ENCODE measurements around the gene IQGAP2. TPM values are rescaled to one million over a fixed set of nuclear protein-coding genes. Genes with fewer than 3 reads are reported as not detected.

The IQGAP2 gene
- total and polyA plus RNA-seq, 2 donors from 2014 or later, result 23.2 to 35.8 TPM

GRCh38 chr5:76469656-76470290 is 66.7 kb downstream of the IQGAP2 start:
- no peak for TF ChIP-seq CTCF (IDR thresholded peaks at IDR 0.05; ENCODE audit: borderline replicate concordance, extremely low read depth, insufficient read depth)
- Histone ChIP-seq H3K36me3 (ENCODE audit: control insufficient read depth in 2 of 3, insufficient read depth in 3 of 3, low read length in 3 of 3) (no peaks in the 10 kb centered on the region), H3K4me1 (ENCODE audit: control insufficient read depth in 2 of 3, insufficient read depth in 2 of 3, low read depth in 1 of 3, low read length in 3 of 3) (peaks cover 0 to 2% (median 0%) of the 10 kb centered on the region in 3 donors), H3K9ac (ENCODE audit: low read length in 3 of 3) (no peak overlapping the region), H3K27ac (ENCODE audit: low read depth in 2 of 2, low read length in 2 of 2) (no peak overlapping the region), H3K4me3 (ENCODE audit: low read length in 3 of 3) (no peak overlapping the region), H3K27me3 (ENCODE audit: control insufficient read depth, insufficient read depth, low read length) (no peaks in the 10 kb centered on the region), H3K9me3 (ENCODE audit: control insufficient read depth in 2 of 3, insufficient read depth in 1 of 3, low read length in 3 of 3) (no peaks in the 10 kb centered on the region)
- FAIRE-seq (no peak), DNase-seq (no peak)
- intact Hi-C loops (cut with DNase I), result no loop called here

GRCh38 chr5:76470976-76471375 is 67.9 kb downstream of the IQGAP2 start:
- no peak overlapping the region for H3K27ac ChIP-seq (ENCODE audit: low read depth in 2 of 2, low read length in 2 of 2)
- no peak overlapping the region for H3K9ac ChIP-seq (ENCODE audit: low read length in 3 of 3)
- intact Hi-C loops (cut with DNase I), result no loop called here

GRCh38 chr5:76471406-76471805 is 68.3 kb downstream of the IQGAP2 start:
- Histone ChIP-seq H3K27ac (ENCODE audit: low read depth in 2 of 2, low read length in 2 of 2) (no peak overlapping the region), H3K36me3 (ENCODE audit: control insufficient read depth in 2 of 3, insufficient read depth in 3 of 3, low read length in 3 of 3) (no peaks in the 10 kb centered on the region), H3K27me3 (ENCODE audit: control insufficient read depth, insufficient read depth, low read length) (no peaks in the 10 kb centered on the region), H3K4me1 (ENCODE audit: control insufficient read depth in 2 of 3, insufficient read depth in 2 of 3, low read depth in 1 of 3, low read length in 3 of 3) (peaks cover 0 to 6% (median 0%) of the 10 kb centered on the region in 3 donors), H3K9ac (ENCODE audit: low read length in 3 of 3) (no peak overlapping the region), H3K4me3 (ENCODE audit: low read length in 3 of 3) (no peak overlapping the region), H3K9me3 (ENCODE audit: control insufficient read depth in 2 of 3, insufficient read depth in 1 of 3, low read length in 3 of 3) (no peaks in the 10 kb centered on the region)
- intact Hi-C loops (cut with DNase I), result no loop called here
- FAIRE-seq (no peak), DNase-seq (no peak)
- no peak for TF ChIP-seq CTCF (IDR thresholded peaks at IDR 0.05; ENCODE audit: borderline replicate concordance, extremely low read depth, insufficient read depth)

More at GRCh38 chr5:76470976-76471375, 67.9 kb downstream of the IQGAP2 start:
- no peak for TF ChIP-seq CTCF (IDR thresholded peaks at IDR 0.05; ENCODE audit: borderline replicate concordance, extremely low read depth, insufficient read depth)
- no peak for DNase-seq
- FAIRE-seq, result no peak
- H3K9me3 ChIP-seq (ENCODE audit: control insufficient read depth in 2 of 3, insufficient read depth in 1 of 3, low read length in 3 of 3), result no peaks in the 10 kb centered on the region
- H3K4me1 ChIP-seq (ENCODE audit: control insufficient read depth in 2 of 3, insufficient read depth in 2 of 3, low read depth in 1 of 3, low read length in 3 of 3), result peaks cover 0 to 4% (median 0%) of the 10 kb centered on the region in 3 donors
- no peaks in the 10 kb centered on the region for H3K27me3 ChIP-seq (ENCODE audit: control insufficient read depth, insufficient read depth, low read length)
- H3K36me3 ChIP-seq (ENCODE audit: control insufficient read depth in 2 of 3, insufficient read depth in 3 of 3, low read length in 3 of 3), result no peaks in the 10 kb centered on the region
- H3K4me3 ChIP-seq (ENCODE audit: low read length in 3 of 3), result no peak overlapping the region

GRCh38 chr5:76471987-76472334 is 68.9 kb downstream of the IQGAP2 start:
- TF ChIP-seq CTCF (IDR thresholded peaks at IDR 0.05; ENCODE audit: borderline replicate concordance, extremely low read depth, insufficient read depth), result no peak
- intact Hi-C loops (cut with DNase I), result no loop called here
- no peak overlapping the region for H3K4me3 ChIP-seq (ENCODE audit: low read length in 3 of 3)
- no peaks in the 10 kb centered on the region for H3K9me3 ChIP-seq (ENCODE audit: control insufficient read depth in 2 of 3, insufficient read depth in 1 of 3, low read length in 3 of 3)
- no peaks in the 10 kb centered on the region for H3K27me3 ChIP-seq (ENCODE audit: control insufficient read depth, insufficient read depth, low read length)
- no peak for DNase-seq
- H3K36me3 ChIP-seq (ENCODE audit: control insufficient read depth in 2 of 3, insufficient read depth in 3 of 3, low read length in 3 of 3), result no peaks in the 10 kb centered on the region
- FAIRE-seq, result no peak
- H3K9ac ChIP-seq (ENCODE audit: low read length in 3 of 3), result no peak overlapping the region
- H3K4me1 ChIP-seq (ENCODE audit: control insufficient read depth in 2 of 3, insufficient read depth in 2 of 3, low read depth in 1 of 3, low read length in 3 of 3), result peaks cover 0 to 6% (median 0%) of the 10 kb centered on the region in 3 donors
- H3K27ac ChIP-seq (ENCODE audit: low read depth in 2 of 2, low read length in 2 of 2), result no peak overlapping the region

All from kidney (tissue), 14 donors.